ENCODE measurements around the gene NTRK3. TPM values are rescaled to one million over a fixed set of nuclear protein-coding genes. Genes with fewer than 3 reads are reported as not detected.

NTRK3 gene
- total RNA-seq, 4 donors from 2014 or later, result 5.3 to 11.7 (median 6.3) TPM

DNA sequence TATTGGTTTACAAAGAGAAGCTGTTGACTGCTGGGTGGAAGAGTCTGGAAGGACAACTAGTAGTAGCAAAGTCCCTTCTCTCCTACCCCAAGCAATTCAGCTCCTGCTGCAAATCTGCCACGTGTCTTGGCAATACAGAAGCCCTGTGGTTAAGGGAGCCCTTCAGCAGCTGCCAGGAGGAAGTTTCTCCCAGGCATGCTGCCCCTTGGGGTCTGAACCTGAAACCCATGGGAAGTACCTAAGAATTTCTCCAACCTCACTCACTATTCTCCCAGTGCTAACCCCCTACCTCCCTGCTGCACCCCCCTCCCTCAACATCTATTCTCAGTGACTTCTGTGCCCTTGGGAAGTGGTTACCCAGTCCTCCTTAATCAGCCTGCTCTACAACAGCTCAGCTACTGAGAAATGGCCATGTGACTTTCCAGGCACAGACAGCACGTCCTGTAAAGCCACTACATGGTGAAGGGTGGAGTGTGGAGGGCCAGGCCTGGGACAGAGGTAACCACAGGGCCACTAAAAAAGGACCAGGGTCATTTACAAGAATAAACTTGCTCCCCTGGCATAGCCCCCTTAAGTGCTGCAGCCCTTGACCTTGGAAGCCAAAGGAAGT lies 316.6 kb downstream of the NTRK3 start:
- Histone ChIP-seq H3K27me3 (no peaks in the 10 kb centered on the region), H3K36me3 (no peaks in the 10 kb centered on the region), H3K9me3 (no peaks in the 10 kb centered on the region), H3K4me3 (no peak overlapping the region), H3K4me1 (peaks cover 4% of the 10 kb centered on the region), H3K27ac (no peak overlapping the region)
- WGBS, result 27% methylated on average over 2 of the region's 2 CpGs
- TF ChIP-seq EP300 (IDR thresholded peaks at IDR 0.05) (no peak), POLR2A (IDR thresholded peaks at IDR 0.05) (no peak), POLR2AphosphoS5 (IDR thresholded peaks at IDR 0.05) (no peak)
- TF ChIP-seq, protein P1, sequence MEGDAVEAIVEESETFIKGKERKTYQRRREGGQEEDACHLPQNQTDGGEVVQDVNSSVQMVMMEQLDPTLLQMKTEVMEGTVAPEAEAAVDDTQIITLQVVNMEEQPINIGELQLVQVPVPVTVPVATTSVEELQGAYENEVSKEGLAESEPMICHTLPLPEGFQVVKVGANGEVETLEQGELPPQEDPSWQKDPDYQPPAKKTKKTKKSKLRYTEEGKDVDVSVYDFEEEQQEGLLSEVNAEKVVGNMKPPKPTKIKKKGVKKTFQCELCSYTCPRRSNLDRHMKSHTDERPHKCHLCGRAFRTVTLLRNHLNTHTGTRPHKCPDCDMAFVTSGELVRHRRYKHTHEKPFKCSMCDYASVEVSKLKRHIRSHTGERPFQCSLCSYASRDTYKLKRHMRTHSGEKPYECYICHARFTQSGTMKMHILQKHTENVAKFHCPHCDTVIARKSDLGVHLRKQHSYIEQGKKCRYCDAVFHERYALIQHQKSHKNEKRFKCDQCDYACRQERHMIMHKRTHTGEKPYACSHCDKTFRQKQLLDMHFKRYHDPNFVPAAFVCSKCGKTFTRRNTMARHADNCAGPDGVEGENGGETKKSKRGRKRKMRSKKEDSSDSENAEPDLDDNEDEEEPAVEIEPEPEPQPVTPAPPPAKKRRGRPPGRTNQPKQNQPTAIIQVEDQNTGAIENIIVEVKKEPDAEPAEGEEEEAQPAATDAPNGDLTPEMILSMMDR (IDR thresholded peaks at IDR 0.05), result no peak
- DNase-seq (ENCODE audit: low spot score in 2 of 2), result no peak

DNA sequence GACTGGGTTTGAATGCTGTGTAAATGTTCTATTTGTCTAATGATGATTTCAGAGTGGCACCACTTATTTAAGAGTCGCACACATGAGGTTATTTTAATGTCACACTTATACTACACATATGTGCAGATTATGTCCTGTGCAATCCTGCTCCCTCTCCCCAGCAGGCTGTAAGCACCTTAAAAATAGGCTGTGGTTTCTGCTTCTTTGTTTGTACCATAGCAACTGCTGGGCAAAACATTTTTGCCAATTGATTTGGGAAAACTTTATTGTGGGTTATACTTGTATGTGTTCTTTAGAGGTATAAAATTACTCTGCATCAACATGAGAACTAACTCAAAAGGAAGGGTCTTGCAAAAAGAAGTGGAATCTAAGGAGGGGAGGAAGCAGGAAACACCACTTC lies 318.5 kb downstream of the NTRK3 start:
- no peak for DNase-seq (ENCODE audit: low spot score in 2 of 2)
- Histone ChIP-seq H3K9me3 (no peaks in the 10 kb centered on the region), H3K27me3 (no peaks in the 10 kb centered on the region), H3K4me1 (peaks cover 4% of the 10 kb centered on the region), H3K36me3 (no peaks in the 10 kb centered on the region), H3K27ac (no peak overlapping the region), H3K4me3 (no peak overlapping the region)
- 60% methylated on average over 1 of the region's 1 CpG for WGBS
- TF ChIP-seq EP300 (IDR thresholded peaks at IDR 0.05) (no peak), POLR2AphosphoS5 (IDR thresholded peaks at IDR 0.05) (no peak), POLR2A (IDR thresholded peaks at IDR 0.05) (no peak)
- TF ChIP-seq, protein P1 (IDR thresholded peaks at IDR 0.05), result no peak

DNA sequence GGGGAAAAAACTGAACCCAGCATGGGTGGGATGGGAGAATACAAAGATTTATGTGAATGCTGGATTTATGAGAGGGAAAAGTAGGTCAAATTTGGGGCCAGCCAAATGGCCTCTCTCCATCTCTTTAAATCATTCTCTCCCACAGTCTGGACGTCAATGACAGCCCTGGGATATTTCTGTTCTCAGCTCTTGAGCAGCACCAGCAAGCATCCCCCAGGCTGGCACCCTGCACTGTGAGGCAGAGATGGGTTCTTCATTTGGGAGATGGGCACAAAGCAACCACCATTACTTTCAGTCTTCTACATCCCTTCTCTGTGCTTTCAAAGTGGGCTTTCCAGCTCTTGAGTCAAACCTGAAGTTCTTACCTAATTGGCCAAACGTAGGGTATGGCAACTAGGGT lies 321.0 kb downstream of the NTRK3 start:
- Histone ChIP-seq H3K36me3 (no peaks in the 10 kb centered on the region), H3K9me3 (no peaks in the 10 kb centered on the region), H3K4me3 (no peak overlapping the region), H3K27me3 (no peaks in the 10 kb centered on the region), H3K27ac (no peak overlapping the region), H3K4me1 (peaks cover 3% of the 10 kb centered on the region)
- DNase-seq (ENCODE audit: low spot score in 2 of 2), result no peak
- 60% methylated on average over 2 of the region's 2 CpGs for WGBS
- TF ChIP-seq EP300 (IDR thresholded peaks at IDR 0.05) (no peak), POLR2A (IDR thresholded peaks at IDR 0.05) (no peak), POLR2AphosphoS5 (IDR thresholded peaks at IDR 0.05) (no peak)
- TF ChIP-seq, protein P1 (IDR thresholded peaks at IDR 0.05), result no peak

DNA sequence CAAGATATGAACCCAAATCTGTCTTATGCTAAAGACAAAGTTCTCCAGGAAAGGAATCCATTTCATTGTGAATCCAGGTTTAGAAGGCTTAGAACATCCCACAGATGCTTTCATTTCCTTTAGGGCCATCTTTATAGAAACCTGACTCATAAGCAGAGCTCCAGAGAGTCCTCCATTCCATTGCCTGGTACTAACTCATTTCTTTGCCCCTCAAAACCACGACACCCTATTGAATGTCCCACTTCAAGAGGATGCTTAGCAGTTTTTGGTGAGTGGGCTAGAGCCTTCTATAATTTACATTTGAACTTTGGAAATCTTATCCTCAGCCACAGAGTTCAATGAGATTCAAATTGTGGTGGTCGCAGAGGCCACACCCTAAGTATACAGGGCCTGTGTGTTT lies 325.0 kb downstream of the NTRK3 start:
- no peaks in the 10 kb centered on the region for H3K4me1 ChIP-seq
- H3K4me3 ChIP-seq, result no peak overlapping the region
- 92% methylated on average over 2 of the region's 2 CpGs for WGBS
- TF ChIP-seq POLR2A (IDR thresholded peaks at IDR 0.05), result no peak
- TF ChIP-seq POLR2AphosphoS5 (IDR thresholded peaks at IDR 0.05), result no peak
- TF ChIP-seq, protein P1 (IDR thresholded peaks at IDR 0.05), result no peak
- no peak for TF ChIP-seq EP300 (IDR thresholded peaks at IDR 0.05)
- no peak for DNase-seq (ENCODE audit: low spot score in 2 of 2)
- H3K36me3 ChIP-seq, result no peaks in the 10 kb centered on the region
- no peaks in the 10 kb centered on the region for H3K9me3 ChIP-seq
- H3K27ac ChIP-seq, result no peak overlapping the region
- no peaks in the 10 kb centered on the region for H3K27me3 ChIP-seq

DNA sequence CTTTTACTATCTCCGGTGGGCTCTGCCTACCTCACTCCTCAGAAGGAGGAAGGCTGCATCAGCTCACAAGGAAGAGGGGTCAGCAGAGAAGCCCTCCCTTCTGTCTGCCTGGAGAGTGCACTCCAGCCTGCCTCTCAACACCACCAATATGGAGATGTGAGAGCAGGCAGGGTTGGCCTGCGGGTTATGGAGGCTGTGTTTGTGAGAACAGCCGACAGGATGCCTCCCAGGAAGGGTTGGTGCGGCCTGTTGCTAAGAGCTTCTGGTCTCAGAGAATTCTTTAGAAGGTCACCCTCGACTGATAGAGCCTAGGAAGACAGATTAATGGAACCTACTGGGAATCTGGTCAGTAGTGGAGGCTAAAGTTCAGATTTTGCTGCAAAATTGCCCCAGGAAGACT lies 326.1 kb downstream of the NTRK3 start:
- Histone ChIP-seq H3K4me3 (no peak overlapping the region), H3K27ac (no peak overlapping the region), H3K36me3 (no peaks in the 10 kb centered on the region), H3K4me1 (no peaks in the 10 kb centered on the region), H3K27me3 (no peaks in the 10 kb centered on the region), H3K9me3 (no peaks in the 10 kb centered on the region)
- DNase-seq (ENCODE audit: low spot score in 2 of 2), result peak in 1 of 2 donors; percentile 32
- 99% methylated on average over 5 of the region's 5 CpGs for WGBS
- TF ChIP-seq, protein P1 (IDR thresholded peaks at IDR 0.05), result no peak

Measured in suprapubic skin (tissue), 4 donors.